GM18499 (cell line): ENCODE results near the gene MAP4K4.

Source experiments
- ATAC-seq: cut with Tn5 transposase; IDR thresholded peaks from one replicate; pipeline ENCODE4 v1.9.1; 2021; ENCODE audit warnings: moderate number of reproducible peaks; ENCODE audit not compliant: insufficient read depth, unreplicated experiment

MAP4K4 gene

DNA sequence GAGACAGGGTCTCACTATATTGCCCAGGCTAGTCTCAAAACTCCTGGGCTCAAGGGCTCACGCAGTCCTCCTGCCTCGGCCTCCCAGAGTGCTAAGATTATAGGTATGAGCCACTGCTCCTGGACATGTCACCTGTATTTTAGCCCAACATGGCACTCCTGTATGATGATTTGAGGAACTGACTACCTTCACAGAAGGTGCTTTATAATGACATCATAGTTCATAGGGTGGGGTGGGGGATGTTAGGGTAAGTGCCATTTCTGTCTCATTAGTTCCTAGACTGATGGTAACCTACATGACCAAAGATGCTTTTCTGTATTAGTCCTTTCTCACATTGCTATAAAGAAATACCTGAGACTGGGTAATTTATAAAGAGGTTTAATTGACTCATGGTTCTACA, 109.7 kb downstream of the MAP4K4 start:
- no peak for ATAC-seq

DNA sequence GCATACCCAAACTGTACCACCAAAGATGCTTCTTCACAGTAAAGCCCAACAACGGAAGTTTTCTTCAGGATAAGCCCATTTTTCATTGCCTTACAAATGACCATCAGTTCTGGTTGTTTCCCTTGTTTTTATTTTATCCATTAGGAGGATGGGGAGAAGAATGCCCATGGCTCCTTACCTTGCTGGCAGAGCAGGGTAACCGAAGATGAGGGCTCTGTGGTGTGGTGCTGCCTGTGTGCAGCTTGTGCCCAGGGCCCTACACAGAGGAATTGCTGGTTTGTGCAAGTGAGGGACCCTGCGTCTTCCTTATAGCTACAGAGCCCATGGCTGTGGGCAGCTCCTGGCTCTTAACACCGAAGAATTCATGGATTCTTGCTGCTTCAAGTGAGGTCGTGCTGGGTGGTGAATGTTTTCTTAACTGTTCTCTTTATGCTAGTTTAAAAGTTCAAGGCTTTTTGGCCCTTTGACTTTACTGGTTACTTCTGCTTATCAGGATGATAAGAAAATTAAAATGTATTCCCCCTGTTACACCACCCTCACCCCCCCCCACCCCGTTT, 110.6 kb downstream of the MAP4K4 start:
- no peak for ATAC-seq

DNA sequence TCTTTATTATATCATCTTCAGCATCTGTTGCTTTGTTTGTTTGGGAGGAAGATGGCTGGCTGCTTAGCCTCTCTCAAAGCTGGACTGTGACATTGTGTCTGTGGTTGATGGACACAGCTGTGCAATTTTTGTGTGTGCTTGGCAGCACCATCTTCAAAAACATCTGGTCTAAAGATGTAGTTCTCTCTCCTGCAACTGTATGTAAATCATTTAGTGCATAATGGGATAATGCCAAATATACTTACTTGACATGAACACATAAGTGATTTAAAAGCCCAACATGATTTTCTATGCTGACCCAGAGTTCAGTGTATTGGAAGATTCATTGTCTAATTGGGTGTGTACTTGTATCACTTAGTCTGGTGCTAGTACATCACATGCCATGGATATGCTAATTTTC, 112.2 kb downstream of the MAP4K4 start:
- ATAC-seq, result no peak

DNA sequence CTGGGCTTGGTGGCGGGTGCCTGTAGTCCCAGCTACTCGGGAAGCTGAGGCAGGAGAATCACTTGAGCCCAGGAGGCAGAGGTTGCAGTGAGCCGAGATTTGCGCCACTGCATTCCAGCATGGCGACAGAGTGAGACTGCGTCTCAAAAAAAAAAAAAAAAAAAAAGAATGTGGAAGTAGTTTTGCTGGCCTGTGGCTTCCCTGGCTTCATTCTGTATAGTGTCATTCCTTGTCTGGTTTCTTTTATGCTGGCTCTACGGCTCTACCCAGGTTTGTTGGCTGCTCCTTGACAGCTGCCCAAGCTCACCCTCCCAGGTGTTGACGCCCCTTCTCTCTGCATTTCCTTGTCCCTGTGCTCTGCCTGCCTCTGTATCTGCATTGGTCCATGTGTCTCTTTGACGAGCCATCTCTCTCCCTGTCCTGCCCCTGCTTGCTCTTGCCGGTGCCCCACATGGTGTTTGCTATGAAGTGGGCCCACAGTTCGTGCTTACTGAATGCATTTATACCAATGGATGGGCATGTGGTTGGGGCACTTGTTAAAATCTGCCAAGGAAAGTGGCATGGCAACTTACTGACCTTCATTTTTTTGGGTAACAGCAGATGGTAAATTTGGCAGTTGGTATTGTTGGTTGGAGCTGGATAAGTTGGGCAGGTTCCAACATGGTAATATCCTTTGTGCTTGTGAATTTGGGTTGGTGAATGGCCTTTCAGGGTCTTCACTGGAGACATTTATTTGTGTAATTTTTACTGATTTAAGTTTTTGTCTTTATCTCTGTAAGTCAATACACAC, 113.9 kb downstream of the MAP4K4 start:
- no peak for ATAC-seq

DNA sequence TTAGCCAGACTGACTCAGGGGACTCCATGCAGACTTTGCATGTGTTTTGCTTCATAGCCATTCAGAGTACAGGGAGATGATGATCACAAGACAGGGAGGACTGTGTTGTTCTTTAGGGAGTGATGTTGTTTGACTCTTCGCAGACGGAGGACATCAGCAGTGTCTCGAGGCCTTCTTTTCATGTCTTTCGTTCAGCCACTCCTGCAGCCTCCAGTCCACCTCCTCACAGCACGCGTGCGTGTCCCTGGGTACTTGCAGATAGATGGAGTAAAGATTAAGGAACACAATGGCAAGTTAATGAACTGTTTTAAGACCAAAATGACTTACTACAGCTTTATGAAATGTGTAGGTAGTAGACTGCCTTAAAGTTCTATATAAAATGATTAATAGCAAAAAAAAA, 114.7 kb downstream of the MAP4K4 start:
- ATAC-seq, result no peak

DNA sequence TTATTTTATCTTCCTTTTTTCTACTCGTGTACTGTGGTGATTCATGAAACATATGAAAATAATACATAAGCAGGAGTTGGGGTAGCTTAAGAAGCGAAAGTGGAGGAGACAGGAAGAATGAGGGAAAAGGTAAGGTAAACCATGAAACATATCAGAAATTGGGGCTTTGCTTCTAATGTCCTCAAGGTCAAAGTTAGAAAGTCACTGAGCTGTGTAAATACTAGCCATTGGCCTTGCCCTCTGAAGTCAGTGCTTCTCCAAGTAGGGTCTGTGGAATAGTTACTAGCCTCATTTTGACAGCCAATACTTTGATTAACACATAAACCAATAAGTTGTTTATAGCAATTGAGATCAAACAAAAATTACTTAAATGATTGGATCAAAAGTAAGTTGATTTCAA, 117.2 kb downstream of the MAP4K4 start:
- no peak for ATAC-seq

DNA sequence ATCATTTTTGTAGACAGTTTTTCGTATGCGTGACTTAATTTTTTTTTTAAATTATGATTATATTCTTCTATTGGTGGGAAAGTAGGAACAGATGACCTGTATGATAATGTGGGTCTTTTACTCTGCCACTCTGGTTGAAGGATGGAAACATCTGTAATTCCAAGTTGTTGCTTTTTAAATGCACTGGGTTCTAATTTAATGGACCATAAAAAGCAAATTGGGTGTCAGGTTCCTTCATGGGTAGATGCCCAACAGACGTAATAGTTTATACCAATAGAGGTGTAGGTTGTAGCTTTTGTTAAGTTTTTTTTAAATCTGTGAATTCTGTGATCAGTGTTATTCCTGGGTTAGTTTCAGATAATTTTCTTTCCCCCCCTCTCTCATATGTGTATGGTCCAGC, 117.6 kb downstream of the MAP4K4 start:
- no peak for ATAC-seq

DNA sequence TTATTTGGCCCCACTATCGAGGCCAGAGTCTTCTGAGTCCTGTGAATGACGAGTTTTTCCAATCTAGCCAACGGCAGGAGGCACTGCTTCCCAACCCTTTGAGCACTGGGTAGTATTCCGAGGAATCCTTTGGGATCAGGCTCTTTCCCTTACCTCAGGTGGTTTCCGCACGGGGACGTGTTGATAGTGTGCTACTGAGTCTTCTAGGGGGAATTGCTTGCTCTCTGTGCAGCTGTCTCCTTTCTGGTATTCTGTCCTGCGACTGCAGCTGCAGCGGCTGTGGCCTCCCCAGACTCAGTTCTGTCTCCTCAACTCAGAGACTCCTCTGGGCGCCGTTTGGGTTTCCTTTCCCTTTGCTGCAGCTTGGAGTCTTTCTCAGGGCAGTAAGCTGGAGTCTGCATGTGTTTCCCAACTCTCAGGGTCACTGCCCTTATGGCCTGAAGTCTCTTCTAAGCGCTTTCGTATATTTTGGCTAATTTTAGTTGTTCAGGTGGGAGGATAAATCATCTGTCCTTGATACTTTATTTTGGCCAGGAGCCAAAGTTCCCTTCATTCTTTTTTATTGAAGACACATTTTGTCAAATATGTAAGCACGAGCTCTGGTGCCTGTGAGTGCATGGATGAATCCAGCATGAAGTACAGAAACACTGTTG, 118.4 kb downstream of the MAP4K4 start:
- ATAC-seq, result no peak

DNA sequence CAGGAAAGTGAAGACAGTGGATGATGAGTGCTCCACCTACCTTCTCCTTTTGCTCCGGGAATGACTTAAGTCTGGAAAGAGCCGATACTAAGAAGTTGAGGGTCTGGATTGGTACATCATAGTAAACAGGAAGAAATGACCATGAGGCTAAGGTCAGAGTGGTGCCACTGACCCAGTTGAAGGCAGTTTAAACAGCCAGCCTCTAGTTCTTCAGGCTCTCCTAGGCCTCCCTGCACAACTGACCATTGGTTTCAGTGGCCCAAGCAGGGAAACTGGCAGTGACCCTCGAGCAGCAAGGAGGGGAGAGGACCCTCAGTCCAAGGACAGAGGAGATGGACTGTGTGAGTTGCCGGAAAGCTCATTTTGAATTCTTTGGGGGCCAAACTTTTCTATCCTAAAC, 119.1 kb downstream of the MAP4K4 start:
- no peak for ATAC-seq

DNA sequence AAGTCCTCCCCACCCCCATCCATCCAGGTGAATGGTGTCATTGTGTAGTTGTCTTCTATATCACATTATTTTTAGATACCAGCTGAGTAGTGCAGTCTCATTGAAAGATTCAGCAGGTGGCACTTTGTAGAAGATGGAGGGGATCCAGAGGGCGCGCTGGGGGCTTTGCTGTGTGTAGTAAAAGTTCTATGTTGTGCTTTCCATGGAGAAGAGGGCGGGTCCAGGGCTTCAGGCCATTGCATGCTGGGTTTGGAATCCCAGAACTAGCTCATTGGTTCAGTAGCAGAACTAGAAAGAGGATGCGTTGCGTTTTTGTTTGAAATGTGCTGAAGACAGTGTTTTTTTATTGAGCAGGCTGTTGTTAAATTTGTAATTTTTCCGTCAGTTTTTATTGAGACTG, 120.0 kb downstream of the MAP4K4 start:
- ATAC-seq, result no peak

DNA sequence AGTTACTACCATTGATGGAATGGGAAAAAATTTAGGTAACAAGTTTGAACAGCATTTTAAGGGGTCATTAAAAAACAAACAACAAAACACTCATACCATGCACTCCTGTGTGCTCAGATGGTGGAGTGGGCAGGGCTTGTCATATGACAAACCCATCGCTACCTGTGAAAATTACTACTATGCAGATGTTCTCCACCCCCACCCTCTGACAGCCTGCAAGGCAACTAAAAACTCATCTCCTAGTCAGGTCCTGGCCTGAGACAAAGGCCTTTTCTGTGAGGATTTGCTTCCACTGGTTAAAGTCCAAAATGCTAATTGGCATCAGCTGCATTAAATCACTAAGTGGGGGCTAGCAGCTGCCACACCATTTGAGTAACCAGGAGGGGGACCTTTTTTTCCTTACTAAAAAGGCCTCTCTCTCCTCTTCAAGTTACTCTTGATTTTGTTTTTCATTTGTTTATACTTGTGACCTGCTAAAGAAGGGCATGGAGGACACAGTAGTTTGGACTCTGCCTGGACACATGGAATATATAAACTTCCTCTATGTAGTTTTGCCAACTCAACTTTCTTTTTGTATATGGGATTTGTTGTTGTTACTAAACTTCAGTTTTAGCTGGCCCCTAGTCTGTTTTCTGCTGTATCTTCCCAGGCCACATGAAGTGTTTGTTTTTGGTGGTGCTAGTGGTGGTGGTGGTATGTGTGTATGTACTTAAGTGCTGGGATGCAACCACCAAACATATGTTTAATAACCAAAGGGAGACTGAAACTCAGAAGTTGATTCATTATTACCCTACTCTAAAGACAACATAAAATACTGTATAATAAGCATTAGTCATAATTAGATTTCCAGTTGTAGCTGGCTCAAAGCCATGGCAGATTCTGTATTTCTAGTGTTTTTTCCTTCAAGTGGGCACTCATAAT, 121.3 kb downstream of the MAP4K4 start:
- ATAC-seq, result no peak

DNA sequence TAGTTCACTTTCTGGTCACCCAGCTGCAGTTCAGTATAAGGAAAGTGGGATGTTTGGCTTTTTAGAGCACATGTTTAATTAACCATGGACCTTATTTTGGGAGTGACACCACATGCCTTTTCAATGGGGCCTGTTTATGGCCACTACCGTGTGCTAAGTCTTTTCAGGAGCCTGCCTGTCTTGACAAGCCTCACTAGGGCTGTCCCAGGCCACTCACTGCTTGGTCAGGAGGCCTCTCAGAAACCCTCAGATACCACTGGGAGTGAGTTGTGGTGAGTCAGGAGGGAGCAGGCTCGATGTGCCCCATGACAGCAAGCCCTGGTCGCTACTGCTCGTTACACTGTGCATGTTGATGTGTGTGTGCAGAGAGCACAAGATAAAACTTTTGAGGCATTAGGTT, 123.0 kb downstream of the MAP4K4 start:
- ATAC-seq, result no peak

DNA sequence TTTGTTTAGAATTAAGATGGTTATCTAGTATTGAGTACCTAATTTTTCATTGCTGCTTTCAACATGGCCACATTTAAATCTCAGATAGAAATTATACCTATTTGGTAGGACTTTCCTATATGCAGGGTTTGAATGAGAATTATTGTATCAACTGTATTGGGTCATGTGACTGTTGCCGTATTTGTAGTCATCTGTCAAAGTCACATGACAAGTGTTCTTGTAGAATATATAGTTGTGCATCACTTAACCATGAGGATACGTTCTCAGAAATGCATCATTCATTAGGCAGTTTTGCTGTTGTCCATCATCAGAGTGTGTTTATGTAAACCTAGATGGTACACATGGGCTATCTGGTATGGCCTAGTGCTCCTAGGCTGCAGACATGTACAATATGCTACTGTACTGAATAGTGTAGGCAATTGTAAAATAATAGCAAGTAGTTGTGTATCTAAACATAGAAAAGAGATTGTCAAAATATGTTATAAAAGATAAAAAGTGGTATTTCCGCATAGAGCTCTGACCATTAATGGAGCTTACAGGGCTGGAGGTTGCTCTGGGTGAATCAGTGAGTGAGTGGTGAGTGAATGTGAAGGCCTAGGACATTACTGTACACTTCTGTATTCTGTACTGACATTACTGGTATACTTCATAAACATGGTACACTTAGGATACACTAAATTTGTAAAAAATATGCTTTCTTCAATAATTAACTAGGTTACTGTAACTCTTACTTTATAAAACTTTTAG, 123.7 kb downstream of the MAP4K4 start:
- ATAC-seq, result no peak

DNA sequence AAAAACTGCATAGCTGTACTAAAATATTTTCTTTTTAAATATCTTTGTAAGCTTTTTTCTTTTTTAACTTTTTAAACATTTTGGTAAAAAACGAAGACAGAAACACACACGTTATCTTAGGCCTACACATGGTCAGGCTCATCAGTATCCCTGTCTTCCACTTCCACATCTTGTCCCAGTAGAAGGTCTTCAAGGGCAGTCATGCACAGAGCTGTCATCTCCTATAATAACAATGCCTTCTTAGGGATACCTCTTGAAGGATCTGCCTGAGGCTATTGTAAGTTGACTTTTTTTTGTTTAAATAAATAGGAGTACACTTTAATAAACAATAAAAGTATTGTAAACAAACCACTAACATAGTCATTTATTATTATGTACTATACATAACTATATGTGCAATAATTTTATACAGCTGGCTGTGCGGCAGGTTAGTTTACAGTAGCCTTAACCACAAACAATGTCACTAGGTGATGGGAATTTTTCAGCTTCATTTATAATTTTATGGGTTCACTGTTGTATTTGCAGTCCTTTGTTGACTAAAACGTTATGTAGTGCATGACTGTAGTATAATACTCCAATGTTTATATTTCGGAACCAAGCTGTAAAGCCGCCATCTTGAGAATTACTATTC, 124.4 kb downstream of the MAP4K4 start:
- ATAC-seq, result no peak

DNA sequence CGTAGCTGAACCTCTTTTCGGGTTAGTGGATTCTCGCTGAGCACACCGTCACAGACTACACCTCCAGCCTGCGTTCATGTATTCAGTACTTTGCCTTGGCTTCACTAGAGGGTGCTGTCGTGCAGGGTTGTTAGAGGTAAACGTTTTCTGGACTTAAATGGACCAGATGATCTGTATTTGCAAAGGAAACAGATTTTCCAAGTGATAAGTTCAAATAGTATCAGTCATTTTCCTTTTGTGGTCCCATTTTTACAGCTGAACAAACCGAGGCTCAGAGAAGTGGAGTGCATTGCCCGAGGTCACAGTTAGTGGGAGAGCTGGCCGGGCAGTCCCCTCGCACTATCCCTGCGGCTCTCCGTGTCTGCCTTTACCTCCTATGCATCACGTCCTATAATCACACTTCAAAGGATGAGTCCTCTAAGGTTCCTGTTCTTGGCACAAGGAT, 125.9 kb downstream of the MAP4K4 start:
- peak; percentile 55 for ATAC-seq

DNA sequence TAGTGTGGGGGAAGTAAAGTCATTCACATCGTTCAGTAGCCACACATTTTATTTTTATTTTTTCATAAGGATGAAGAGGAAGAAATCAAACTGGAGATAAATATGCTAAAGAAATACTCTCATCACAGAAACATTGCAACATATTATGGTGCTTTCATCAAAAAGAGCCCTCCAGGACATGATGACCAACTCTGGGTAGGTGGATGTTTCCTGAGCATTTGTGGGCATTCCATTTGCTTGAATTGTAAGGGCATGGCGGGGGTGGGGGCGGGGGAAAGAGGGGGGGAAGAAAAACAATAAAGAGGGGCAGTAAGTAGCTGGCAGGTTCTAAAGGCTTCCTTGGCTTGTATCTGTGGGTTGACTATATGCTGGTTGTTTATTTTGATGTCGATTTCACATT, 126.4 kb downstream of the MAP4K4 start:
- no peak for ATAC-seq

DNA sequence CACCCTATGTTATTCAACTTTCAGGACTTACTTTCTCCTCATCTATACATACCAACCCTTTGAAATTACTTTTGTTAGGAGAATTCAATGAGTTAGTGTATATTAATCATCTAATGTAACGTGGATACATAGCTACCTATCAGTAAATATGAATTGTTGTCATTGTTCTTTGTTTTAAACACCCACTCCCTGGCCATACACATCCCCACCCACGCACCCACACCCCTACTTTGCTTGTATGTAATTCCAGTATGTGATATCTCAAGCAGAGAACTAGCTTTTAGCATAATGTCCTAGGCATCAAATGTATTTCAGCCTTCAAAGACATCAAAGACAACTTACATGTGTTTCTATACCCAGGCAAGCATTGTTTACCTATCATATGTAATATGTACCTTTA, 129.2 kb downstream of the MAP4K4 start:
- no peak for ATAC-seq

DNA sequence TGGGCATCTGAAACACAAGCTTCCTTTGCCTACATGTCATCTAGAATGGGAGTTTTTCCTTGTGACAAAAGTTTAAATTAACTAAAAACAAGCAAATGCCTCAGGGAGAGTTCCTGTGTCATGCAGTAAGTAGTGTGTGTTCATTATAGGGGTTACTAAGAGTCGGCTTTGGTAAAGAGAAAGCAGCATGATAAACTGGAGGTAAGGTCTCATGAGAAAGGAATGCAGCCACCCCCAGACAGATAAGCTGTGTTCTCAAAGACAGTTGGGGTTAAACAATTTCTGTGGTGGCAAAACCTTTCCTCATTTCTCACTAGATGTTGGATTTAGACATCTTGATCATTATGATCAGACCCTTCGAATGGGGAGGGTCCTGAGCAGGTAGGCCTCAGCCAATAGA, 129.7 kb downstream of the MAP4K4 start:
- no peak for ATAC-seq

DNA sequence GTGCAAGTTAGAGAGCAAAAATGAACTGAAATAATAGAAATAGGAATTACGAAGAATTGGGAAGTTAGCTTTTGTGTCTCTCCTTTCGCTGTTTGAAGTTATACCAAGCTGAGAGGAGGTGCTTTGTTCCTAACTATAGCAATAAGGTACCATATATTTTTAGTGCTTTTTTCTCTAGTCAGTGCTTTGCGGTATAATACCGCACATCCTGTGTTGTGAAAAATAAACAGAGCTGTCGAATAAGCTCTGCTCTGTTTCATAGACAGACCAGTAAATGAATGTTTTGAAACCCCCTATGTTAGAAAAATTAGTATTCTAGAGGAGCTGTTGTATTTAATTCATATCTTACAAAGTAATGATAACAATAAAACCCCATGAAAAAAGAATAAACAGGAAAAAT, 130.8 kb downstream of the MAP4K4 start:
- ATAC-seq, result no peak
